Measurements from ENCODE around the gene RAD18.

RAD18 gene

GRCh38 chr3:8963137-8963853 is at the start of gene RAD18:
Gene RAD18 (minus strand): TSS chr3:8963472. CDS start chr3:8963385, 87 bp downstream.
- DNase-seq (ENCODE audit: low read depth), result peak; percentile 85
- TF ChIP-seq, protein P1, sequence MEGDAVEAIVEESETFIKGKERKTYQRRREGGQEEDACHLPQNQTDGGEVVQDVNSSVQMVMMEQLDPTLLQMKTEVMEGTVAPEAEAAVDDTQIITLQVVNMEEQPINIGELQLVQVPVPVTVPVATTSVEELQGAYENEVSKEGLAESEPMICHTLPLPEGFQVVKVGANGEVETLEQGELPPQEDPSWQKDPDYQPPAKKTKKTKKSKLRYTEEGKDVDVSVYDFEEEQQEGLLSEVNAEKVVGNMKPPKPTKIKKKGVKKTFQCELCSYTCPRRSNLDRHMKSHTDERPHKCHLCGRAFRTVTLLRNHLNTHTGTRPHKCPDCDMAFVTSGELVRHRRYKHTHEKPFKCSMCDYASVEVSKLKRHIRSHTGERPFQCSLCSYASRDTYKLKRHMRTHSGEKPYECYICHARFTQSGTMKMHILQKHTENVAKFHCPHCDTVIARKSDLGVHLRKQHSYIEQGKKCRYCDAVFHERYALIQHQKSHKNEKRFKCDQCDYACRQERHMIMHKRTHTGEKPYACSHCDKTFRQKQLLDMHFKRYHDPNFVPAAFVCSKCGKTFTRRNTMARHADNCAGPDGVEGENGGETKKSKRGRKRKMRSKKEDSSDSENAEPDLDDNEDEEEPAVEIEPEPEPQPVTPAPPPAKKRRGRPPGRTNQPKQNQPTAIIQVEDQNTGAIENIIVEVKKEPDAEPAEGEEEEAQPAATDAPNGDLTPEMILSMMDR (conservative IDR thresholded peaks at IDR 0.05; ENCODE audit: control insufficient read depth, insufficient read depth, low read depth, low read length), result no peak
- H3K4me3 ChIP-seq (ENCODE audit: control insufficient read depth, low read depth, low read length), result peak within 1 kb of the TSS; percentile 88

GRCh38 chr3:9012521-9012920 is 49.2 kb upstream of the RAD18 start:
- DNase-seq (ENCODE audit: low read depth), result no peak
- TF ChIP-seq, protein P1 (conservative IDR thresholded peaks at IDR 0.05; ENCODE audit: control insufficient read depth, insufficient read depth, low read depth, low read length), result no peak

DNA sequence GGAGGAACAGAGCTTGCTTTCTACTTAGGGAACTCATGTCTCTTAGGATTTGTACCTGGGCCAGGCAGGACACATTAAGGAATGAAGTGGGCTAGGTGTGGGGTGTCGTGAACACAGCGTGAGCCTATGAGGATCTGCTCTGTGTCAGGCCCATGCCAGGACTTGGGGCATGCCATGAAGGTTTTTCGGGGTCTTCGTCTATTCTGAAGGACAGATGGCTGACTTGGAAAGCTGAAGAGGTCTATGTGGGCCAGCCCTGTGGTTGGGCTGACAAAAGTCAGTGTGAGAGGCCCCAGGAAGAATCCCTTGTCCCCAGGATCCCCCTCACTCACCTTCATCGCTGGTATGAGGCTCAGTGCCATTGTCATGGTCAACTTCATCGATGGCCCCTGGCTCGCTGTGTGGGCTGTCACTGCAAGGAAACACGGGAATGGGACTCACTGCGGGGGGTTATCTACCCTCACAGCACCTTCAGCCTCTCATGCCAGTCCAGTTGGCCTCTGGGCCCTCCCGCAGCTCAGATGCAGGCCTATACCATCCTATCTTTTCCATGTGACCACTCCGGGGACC is 46.8 kb upstream of the RAD18 start:
- no peak for DNase-seq (ENCODE audit: low read depth)
- TF ChIP-seq, protein P1 (conservative IDR thresholded peaks at IDR 0.05; ENCODE audit: control insufficient read depth, insufficient read depth, low read depth, low read length), result no peak
- H3K4me3 ChIP-seq (ENCODE audit: control insufficient read depth, low read depth, low read length), result no peak overlapping the region

More at GRCh38 chr3:9012521-9012920, 49.2 kb upstream of the RAD18 start:
- no peak overlapping the region for H3K4me3 ChIP-seq (ENCODE audit: control insufficient read depth, low read depth, low read length)

DNA sequence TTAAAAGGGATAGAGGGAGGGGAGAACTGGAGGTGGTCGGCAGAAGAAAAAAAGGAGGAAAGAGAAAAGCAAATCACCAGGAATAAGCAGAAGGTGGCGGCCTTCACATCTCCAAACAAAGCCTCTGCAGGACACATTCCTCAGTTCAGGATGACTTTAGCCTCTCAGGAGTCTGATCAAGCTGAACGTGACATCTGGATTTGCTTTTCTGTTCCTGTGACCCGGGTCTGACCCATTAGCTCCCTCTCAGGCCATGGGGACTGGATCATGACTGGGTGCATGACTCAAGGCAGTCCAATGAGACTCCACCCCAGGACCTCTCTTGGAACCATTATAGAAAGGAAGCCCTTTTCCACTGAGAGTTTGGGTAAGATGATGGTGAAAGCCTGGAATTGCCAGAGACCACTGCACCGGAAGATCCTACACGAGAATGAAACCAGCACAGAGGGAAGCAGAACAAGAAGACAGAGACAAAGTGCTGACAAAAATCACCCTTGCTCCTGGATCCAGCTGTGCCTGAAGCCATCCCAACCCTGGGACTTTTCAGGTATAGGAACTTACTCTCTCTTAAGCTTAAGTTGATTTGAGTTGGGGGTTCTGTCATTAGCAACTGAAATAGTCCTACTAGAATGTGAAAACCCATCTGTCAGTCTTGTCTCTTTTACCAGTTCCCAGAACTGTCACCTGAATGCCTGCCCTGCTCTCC is 45.4 kb upstream of the RAD18 start:
- DNase-seq (ENCODE audit: low read depth), result peak; percentile 93
- H3K4me3 ChIP-seq (ENCODE audit: control insufficient read depth, low read depth, low read length), result no peak overlapping the region
- TF ChIP-seq, protein P1 (conservative IDR thresholded peaks at IDR 0.05; ENCODE audit: control insufficient read depth, insufficient read depth, low read depth, low read length), result no peak

- DNase-seq (ENCODE audit: low read depth), result peak; percentile 47
- TF ChIP-seq, protein P1 (conservative IDR thresholded peaks at IDR 0.05; ENCODE audit: control insufficient read depth, insufficient read depth, low read depth, low read length), result no peak
- no peak overlapping the region for H3K4me3 ChIP-seq (ENCODE audit: control insufficient read depth, low read depth, low read length)
Observed at GRCh38 chr3:9007928-9008327, 44.7 kb upstream of the RAD18 start.

DNA sequence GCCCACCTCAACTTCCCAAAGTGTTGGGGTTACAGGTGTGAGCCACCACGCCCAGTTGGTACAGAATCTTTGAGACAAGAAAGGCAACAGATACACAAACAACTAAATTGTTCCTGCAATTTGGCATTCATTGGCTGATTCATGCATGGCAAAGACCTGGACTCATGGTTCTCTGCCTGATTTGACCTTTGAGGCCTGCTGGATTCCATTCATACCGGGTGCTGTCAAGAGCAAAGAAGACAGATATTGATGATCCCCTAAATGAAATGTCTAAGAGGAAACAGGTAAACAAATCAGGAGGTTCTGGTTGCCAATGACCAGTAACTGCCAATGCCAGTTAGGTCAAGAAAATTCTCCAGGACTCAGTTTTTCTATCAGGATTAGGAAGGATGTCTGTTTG is 43.9 kb upstream of the RAD18 start:
- DNase-seq (ENCODE audit: low read depth), result no peak
- TF ChIP-seq, protein P1 (conservative IDR thresholded peaks at IDR 0.05; ENCODE audit: control insufficient read depth, insufficient read depth, low read depth, low read length), result no peak
- H3K4me3 ChIP-seq (ENCODE audit: control insufficient read depth, low read depth, low read length), result no peak overlapping the region
